GM23338 (cell line): ENCODE results near the gene NHEJ1. TPM values are rescaled to one million over a fixed set of nuclear protein-coding genes. Genes with fewer than 3 reads are reported as not detected.

Source experiments
- ATAC-seq: fragments of 200-7000 bp; cut with Tn5 transposase; 3 replicates; pipeline ENCODE4 v1.9.1; 2020
- DNase-seq: peaks from one replicate; pipeline ENCODE4 v3.0.0-alpha.2; 2015; ENCODE audit warnings: low spot score
- H2AFZ ChIP-seq: fragments of 200-600 bp; sonication (generic); 2 replicates; pipeline ENCODE4 v1.8.0; 2016; ENCODE audit warnings: antibody characterized with exemption, mild to moderate bottlenecking, moderate library complexity
- H3F3A ChIP-seq: fragments of 200-600 bp; sonication (generic); replicated peaks from 2 replicates; pipeline ENCODE4 v1.8.0; 2017; ENCODE audit warnings: antibody characterized with exemption, mixed run types, low read depth
- H3K27ac ChIP-seq: fragments of 200-600 bp; sonication (generic); 2 replicates; pipeline ENCODE4 v1.6.1; 2016; ENCODE audit warnings: low read depth
- H3K27me3 ChIP-seq: fragments of 200-600 bp; sonication (generic); 2 replicates; pipeline ENCODE4 v1.8.0; 2016; ENCODE audit warnings: mild to moderate bottlenecking, mixed run types, moderate library complexity; ENCODE audit not compliant: insufficient read depth
- H3K36me3 ChIP-seq: fragments of 200-600 bp; sonication (generic); 2 replicates; pipeline ENCODE4 v1.8.0; 2016; ENCODE audit warnings: mild to moderate bottlenecking; ENCODE audit not compliant: insufficient read depth
- H3K4me1 ChIP-seq: fragments of 200-600 bp; sonication (generic); 2 replicates; pipeline ENCODE4 v1.8.0; 2016; ENCODE audit warnings: mild to moderate bottlenecking, moderate library complexity; ENCODE audit not compliant: insufficient read depth
- H3K4me2 ChIP-seq: fragments of 200-600 bp; sonication (generic); 2 replicates; pipeline ENCODE4 v1.7.1; 2017; ENCODE audit warnings: mixed run types
- H3K4me3 ChIP-seq: fragments of 200-600 bp; sonication (generic); 2 replicates; pipeline ENCODE4 v1.6.1; 2016; ENCODE audit warnings: mixed run types
- H3K79me2 ChIP-seq: fragments of 200-600 bp; sonication (generic); replicated peaks from 2 replicates; pipeline ENCODE4 v1.8.0; 2017; ENCODE audit warnings: mild to moderate bottlenecking; ENCODE audit not compliant: insufficient read depth
- H3K9me2 ChIP-seq: fragments of 200-600 bp; sonication (generic); 2 replicates; pipeline ENCODE4 v1.8.0; 2017; ENCODE audit not compliant: insufficient read depth
- H4K20me1 ChIP-seq: fragments of 200-600 bp; sonication (generic); replicated peaks from 2 replicates; pipeline ENCODE4 v1.8.0; 2017; ENCODE audit warnings: mild to moderate bottlenecking; ENCODE audit not compliant: insufficient read depth
- H3K27ac Mint-ChIP-seq: 2 replicates; pipeline ENCODE4 v1.8.0; 2020; ENCODE audit warnings: inconsistent platforms, mild to moderate bottlenecking, moderate library complexity, mixed read lengths
- H3K27me3 Mint-ChIP-seq: 3 replicates; pipeline ENCODE4 v1.8.0; 2022; ENCODE audit warnings: low read depth, mild to moderate bottlenecking, moderate library complexity, mixed read lengths, inconsistent platforms; ENCODE audit not compliant: insufficient read depth, poor library complexity
- H3K36me3 Mint-ChIP-seq: 3 replicates; pipeline ENCODE4 v1.8.0; 2021; ENCODE audit warnings: low read depth, mild to moderate bottlenecking, inconsistent platforms, moderate library complexity, mixed read lengths
- H3K4me1 Mint-ChIP-seq: 3 replicates; pipeline ENCODE4 v1.8.0; 2020; ENCODE audit warnings: mild to moderate bottlenecking, inconsistent platforms, mixed read lengths
- H3K4me3 Mint-ChIP-seq: 3 replicates; pipeline ENCODE4 v1.8.0; 2021; ENCODE audit warnings: moderate library complexity, mild to moderate bottlenecking, inconsistent platforms, mixed read lengths
- H3K9me3 Mint-ChIP-seq: 3 replicates; pipeline ENCODE4 v1.8.0; 2020; ENCODE audit warnings: moderate library complexity, mild to moderate bottlenecking, inconsistent platforms, mixed read lengths
- CREB1 ChIP-seq: fragments of 250-450 bp; sonication (Bioruptor Pico); IDR thresholded peaks from 2 replicates; pipeline ENCODE4 v1.5.0; 2020; ENCODE audit warnings: low read depth, mild to moderate bottlenecking, moderate library complexity
- EZH2 ChIP-seq: fragments of 200-600 bp; sonication (generic); IDR thresholded peaks from one replicate; pipeline ENCODE4 v1.8.0; 2017; ENCODE audit warnings: antibody characterized with exemption, mild to moderate bottlenecking, low read depth; ENCODE audit not compliant: unreplicated experiment
- EZH2phosphoT487 ChIP-seq: fragments of 200-600 bp; sonication (generic); IDR thresholded peaks from one replicate; pipeline ENCODE4 v1.8.1; 2018; ENCODE audit warnings: antibody characterized with exemption; ENCODE audit not compliant: unreplicated experiment
- JUNB ChIP-seq: IDR thresholded peaks from one replicate; pipeline ENCODE4 v1.6.1; 2016; ENCODE audit warnings: antibody characterized with exemption; ENCODE audit not compliant: unreplicated experiment
- NANOG ChIP-seq: IDR thresholded peaks from 2 replicates; pipeline ENCODE4 v1.6.1; 2016; ENCODE audit warnings: antibody characterized with exemption, borderline replicate concordance
- POLR2AphosphoS5 ChIP-seq: IDR thresholded peaks from 2 replicates; pipeline ENCODE4 v1.6.1; 2016; ENCODE audit warnings: antibody characterized with exemption, low read depth
- STAT1 ChIP-seq: IDR thresholded peaks from one replicate; pipeline ENCODE4 v1.6.1; 2016; ENCODE audit warnings: antibody characterized with exemption; ENCODE audit not compliant: unreplicated experiment
- ZNF114 ChIP-seq: fragments of 250-450 bp; sonication (Bioruptor Pico); IDR thresholded peaks from 2 replicates; pipeline ENCODE4 v1.5.0; 2020; ENCODE audit warnings: mild to moderate bottlenecking, moderate library complexity
- ZNF331 ChIP-seq: fragments of 250-450 bp; sonication (Bioruptor Pico); IDR thresholded peaks from 2 replicates; pipeline ENCODE4 v1.5.0; 2020; ENCODE audit warnings: low read depth, mild to moderate bottlenecking, moderate library complexity
- polyA plus RNA-seq: library from polyadenylated mRNA; unstranded; fragments of >200 nt; fragmentation: Nextera tagmentation; extraction: Ambion mirVana; gene quantifications from 2 replicates; pipeline ENCODE4 v1.2.1, GENCODE V29; 2016
- total RNA-seq: library from RNA; depleted of rRNA; stranded (reverse); fragments of >200 nt; shearing (Covaris generic); gene quantifications from 2 replicates; pipeline ENCODE4 v1.2.3, GENCODE V29; 2014
- TF ChIP-seq, protein P1 (sequence below): IDR thresholded peaks from one replicate; pipeline ENCODE4 v1.6.1; 2018; ENCODE audit warnings: antibody characterized with exemption; ENCODE audit not compliant: unreplicated experiment
- TF ChIP-seq, protein P2 (sequence below): IDR thresholded peaks from 2 replicates; pipeline ENCODE4 v1.6.1; 2016; ENCODE audit warnings: antibody characterized with exemption
- TF ChIP-seq, protein P3 (sequence below), 2 experiments: fragments of 200-600 bp in 1 of 2; sonication (generic) in 1 of 2; conservative IDR thresholded peaks; 2 replicates each; pipeline versions ENCODE4 v1.5.1 to v1.6.1; 2016 to 2017; ENCODE audit warnings: antibody characterized with exemption in 2 of 2, low read depth in 2 of 2, mild to moderate bottlenecking in 2 of 2, moderate library complexity in 1 of 2
- TF ChIP-seq, protein P4 (sequence below): fragments of 250-450 bp; sonication (Bioruptor Pico); IDR thresholded peaks from 2 replicates; pipeline ENCODE4 v1.5.0; 2020; ENCODE audit warnings: mild to moderate bottlenecking, moderate library complexity

Gene NHEJ1
- total and polyA plus RNA-seq, 2 experiments from 2014 or later = 19.6 to 30.6 TPM

DNA sequence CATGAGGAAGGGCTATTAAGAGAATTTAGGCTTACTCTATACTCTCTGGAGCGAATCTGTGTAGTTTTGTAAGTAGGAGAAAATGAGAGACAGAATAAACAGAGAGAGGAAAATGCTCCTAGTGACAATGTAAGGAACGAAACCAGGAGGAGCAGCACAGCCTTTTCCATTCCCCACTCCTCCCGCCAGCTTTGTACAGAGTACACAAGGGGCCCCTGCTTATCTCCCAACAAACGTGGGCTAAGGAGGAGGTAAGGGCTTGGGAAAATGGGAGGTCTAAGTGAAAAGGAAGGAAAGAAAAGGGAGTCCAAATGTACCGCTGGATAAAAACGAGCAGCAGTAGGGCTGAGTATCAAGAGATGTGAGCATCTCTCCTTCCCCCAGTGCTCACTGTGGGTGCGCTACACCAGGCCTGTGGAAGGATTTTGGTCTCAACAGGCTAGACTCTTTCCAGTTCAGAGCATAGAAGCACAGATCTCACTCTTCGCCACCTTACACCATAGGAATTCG lies 87.8 kb downstream of the NHEJ1 start:
- peaks cover 8% of the 10 kb centered on the region for H3K4me1 ChIP-seq
- no peaks in the 10 kb centered on the region for H3K9me2 ChIP-seq
- no peak for ATAC-seq
- H3K36me3 Mint-ChIP-seq = no peaks in the 10 kb centered on the region
- H3K4me3 Mint-ChIP-seq = no peak overlapping the region
- H3K4me3 ChIP-seq = no peak overlapping the region
- DNase-seq = no peak
- H4K20me1 ChIP-seq = no peaks in the 10 kb centered on the region
- peaks cover 5% of the 10 kb centered on the region for H3K4me1 Mint-ChIP-seq
- 0 out of 2 replicates have a peak, but pooled peaks cover 3% of the 10 kb centered on the region for H3K27me3 ChIP-seq
- no peak overlapping the region for H3K27ac Mint-ChIP-seq
- no peak overlapping the region for H2AFZ ChIP-seq
- no peak for TF ChIP-seq POLR2AphosphoS5
- TF ChIP-seq, protein P1, sequence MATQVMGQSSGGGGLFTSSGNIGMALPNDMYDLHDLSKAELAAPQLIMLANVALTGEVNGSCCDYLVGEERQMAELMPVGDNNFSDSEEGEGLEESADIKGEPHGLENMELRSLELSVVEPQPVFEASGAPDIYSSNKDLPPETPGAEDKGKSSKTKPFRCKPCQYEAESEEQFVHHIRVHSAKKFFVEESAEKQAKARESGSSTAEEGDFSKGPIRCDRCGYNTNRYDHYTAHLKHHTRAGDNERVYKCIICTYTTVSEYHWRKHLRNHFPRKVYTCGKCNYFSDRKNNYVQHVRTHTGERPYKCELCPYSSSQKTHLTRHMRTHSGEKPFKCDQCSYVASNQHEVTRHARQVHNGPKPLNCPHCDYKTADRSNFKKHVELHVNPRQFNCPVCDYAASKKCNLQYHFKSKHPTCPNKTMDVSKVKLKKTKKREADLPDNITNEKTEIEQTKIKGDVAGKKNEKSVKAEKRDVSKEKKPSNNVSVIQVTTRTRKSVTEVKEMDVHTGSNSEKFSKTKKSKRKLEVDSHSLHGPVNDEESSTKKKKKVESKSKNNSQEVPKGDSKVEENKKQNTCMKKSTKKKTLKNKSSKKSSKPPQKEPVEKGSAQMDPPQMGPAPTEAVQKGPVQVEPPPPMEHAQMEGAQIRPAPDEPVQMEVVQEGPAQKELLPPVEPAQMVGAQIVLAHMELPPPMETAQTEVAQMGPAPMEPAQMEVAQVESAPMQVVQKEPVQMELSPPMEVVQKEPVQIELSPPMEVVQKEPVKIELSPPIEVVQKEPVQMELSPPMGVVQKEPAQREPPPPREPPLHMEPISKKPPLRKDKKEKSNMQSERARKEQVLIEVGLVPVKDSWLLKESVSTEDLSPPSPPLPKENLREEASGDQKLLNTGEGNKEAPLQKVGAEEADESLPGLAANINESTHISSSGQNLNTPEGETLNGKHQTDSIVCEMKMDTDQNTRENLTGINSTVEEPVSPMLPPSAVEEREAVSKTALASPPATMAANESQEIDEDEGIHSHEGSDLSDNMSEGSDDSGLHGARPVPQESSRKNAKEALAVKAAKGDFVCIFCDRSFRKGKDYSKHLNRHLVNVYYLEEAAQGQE = no peak
- no peak for TF ChIP-seq CREB1
- TF ChIP-seq, protein P2, sequence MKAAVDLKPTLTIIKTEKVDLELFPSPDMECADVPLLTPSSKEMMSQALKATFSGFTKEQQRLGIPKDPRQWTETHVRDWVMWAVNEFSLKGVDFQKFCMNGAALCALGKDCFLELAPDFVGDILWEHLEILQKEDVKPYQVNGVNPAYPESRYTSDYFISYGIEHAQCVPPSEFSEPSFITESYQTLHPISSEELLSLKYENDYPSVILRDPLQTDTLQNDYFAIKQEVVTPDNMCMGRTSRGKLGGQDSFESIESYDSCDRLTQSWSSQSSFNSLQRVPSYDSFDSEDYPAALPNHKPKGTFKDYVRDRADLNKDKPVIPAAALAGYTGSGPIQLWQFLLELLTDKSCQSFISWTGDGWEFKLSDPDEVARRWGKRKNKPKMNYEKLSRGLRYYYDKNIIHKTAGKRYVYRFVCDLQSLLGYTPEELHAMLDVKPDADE = no peak
- TF ChIP-seq, protein P3, sequence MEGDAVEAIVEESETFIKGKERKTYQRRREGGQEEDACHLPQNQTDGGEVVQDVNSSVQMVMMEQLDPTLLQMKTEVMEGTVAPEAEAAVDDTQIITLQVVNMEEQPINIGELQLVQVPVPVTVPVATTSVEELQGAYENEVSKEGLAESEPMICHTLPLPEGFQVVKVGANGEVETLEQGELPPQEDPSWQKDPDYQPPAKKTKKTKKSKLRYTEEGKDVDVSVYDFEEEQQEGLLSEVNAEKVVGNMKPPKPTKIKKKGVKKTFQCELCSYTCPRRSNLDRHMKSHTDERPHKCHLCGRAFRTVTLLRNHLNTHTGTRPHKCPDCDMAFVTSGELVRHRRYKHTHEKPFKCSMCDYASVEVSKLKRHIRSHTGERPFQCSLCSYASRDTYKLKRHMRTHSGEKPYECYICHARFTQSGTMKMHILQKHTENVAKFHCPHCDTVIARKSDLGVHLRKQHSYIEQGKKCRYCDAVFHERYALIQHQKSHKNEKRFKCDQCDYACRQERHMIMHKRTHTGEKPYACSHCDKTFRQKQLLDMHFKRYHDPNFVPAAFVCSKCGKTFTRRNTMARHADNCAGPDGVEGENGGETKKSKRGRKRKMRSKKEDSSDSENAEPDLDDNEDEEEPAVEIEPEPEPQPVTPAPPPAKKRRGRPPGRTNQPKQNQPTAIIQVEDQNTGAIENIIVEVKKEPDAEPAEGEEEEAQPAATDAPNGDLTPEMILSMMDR (conservative IDR thresholded peaks at IDR 0.05; ENCODE audit: low read depth in 2 of 2) = no peak
- TF ChIP-seq ZNF331 = no peak
- no peak for TF ChIP-seq EZH2phosphoT487
- TF ChIP-seq, protein P4, sequence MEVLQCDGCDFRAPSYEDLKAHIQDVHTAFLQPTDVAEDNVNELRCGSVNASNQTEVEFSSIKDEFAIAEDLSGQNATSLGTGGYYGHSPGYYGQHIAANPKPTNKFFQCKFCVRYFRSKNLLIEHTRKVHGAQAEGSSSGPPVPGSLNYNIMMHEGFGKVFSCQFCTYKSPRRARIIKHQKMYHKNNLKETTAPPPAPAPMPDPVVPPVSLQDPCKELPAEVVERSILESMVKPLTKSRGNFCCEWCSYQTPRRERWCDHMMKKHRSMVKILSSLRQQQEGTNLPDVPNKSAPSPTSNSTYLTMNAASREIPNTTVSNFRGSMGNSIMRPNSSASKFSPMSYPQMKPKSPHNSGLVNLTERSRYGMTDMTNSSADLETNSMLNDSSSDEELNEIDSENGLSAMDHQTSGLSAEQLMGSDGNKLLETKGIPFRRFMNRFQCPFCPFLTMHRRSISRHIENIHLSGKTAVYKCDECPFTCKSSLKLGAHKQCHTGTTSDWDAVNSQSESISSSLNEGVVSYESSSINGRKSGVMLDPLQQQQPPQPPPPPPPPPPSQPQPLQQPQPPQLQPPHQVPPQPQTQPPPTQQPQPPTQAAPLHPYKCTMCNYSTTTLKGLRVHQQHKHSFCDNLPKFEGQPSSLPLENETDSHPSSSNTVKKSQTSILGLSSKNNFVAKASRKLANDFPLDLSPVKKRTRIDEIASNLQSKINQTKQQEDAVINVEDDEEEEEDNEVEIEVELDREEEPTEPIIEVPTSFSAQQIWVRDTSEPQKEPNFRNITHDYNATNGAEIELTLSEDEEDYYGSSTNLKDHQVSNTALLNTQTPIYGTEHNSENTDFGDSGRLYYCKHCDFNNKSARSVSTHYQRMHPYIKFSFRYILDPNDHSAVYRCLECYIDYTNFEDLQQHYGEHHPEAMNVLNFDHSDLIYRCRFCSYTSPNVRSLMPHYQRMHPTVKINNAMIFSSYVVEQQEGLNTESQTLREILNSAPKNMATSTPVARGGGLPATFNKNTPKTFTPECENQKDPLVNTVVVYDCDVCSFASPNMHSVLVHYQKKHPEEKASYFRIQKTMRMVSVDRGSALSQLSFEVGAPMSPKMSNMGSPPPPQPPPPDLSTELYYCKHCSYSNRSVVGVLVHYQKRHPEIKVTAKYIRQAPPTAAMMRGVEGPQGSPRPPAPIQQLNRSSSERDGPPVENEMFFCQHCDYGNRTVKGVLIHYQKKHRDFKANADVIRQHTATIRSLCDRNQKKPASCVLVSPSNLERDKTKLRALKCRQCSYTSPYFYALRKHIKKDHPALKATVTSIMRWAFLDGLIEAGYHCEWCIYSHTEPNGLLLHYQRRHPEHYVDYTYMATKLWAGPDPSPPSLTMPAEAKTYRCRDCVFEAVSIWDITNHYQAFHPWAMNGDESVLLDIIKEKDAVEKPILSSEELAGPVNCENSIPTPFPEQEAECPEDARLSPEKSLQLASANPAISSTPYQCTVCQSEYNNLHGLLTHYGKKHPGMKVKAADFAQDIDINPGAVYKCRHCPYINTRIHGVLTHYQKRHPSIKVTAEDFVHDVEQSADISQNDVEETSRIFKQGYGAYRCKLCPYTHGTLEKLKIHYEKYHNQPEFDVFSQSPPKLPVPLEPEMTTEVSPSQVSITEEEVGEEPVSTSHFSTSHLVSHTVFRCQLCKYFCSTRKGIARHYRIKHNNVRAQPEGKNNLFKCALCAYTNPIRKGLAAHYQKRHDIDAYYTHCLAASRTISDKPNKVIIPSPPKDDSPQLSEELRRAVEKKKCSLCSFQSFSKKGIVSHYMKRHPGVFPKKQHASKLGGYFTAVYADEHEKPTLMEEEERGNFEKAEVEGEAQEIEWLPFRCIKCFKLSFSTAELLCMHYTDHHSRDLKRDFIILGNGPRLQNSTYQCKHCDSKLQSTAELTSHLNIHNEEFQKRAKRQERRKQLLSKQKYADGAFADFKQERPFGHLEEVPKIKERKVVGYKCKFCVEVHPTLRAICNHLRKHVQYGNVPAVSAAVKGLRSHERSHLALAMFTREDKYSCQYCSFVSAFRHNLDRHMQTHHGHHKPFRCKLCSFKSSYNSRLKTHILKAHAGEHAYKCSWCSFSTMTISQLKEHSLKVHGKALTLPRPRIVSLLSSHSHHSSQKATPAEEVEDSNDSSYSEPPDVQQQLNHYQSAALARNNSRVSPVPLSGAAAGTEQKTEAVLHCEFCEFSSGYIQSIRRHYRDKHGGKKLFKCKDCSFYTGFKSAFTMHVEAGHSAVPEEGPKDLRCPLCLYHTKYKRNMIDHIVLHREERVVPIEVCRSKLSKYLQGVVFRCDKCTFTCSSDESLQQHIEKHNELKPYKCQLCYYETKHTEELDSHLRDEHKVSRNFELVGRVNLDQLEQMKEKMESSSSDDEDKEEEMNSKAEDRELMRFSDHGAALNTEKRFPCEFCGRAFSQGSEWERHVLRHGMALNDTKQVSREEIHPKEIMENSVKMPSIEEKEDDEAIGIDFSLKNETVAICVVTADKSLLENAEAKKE = no peak
- no peak for TF ChIP-seq EZH2
- no peak for TF ChIP-seq JUNB
- no peak for TF ChIP-seq STAT1
- TF ChIP-seq NANOG = no peak
- TF ChIP-seq ZNF114 (CRISPR knock-in tag) = no peak
- no peaks in the 10 kb centered on the region for H3F3A ChIP-seq
- peaks cover 4% of the 10 kb centered on the region for H3K27me3 Mint-ChIP-seq
- no peaks in the 10 kb centered on the region for H3K79me2 ChIP-seq
- no peak overlapping the region for H3K27ac ChIP-seq
- H3K4me2 ChIP-seq = no peak overlapping the region
- H3K36me3 ChIP-seq = no peaks in the 10 kb centered on the region
- H3K9me3 Mint-ChIP-seq = no peaks in the 10 kb centered on the region
